Left lung (tissue), 10 donors: ENCODE measurements around the gene SLC17A9. TPM values are rescaled to one million over a fixed set of nuclear protein-coding genes. Genes with fewer than 3 reads are reported as not detected.
A peak's percentile ranks its signal among the peaks of the same experiment; 100 is the strongest.

Experiments
- ATAC-seq: fragments of 200-7000 bp; cut with Tn5 transposase; one replicate; pipeline ENCODE4 v1.9.1; 2020; ENCODE audit warnings: moderate library complexity
- DNase-seq, 4 donors: peaks; one replicate each; pipeline ENCODE4 v3.0.0-alpha.2; 2013 to 2020
- H3K27ac ChIP-seq, 2 donors: fragments of 200-600 bp; sonication (generic) in 1 of 2; one replicate each; pipeline versions ENCODE4 v1.5.0 to v1.8.0; 2020 to 2021
- H3K27me3 ChIP-seq, 2 donors: fragments of 200-600 bp; sonication (generic) in 1 of 2; one replicate each; pipeline versions ENCODE4 v1.5.0 to v1.8.0; 2020 to 2021
- H3K36me3 ChIP-seq, 2 donors: fragments of 200-600 bp; sonication (generic) in 1 of 2; one replicate each; pipeline versions ENCODE4 v1.5.0 to v1.8.0; 2020 to 2021
- H3K4me1 ChIP-seq, 2 donors: fragments of 200-600 bp; one replicate each; pipeline ENCODE4 v1.8.0; 2021
- H3K4me3 ChIP-seq, 2 donors: fragments of 200-600 bp; sonication (generic) in 1 of 2; one replicate each; pipeline versions ENCODE4 v1.5.0 to v1.8.0; 2020 to 2021; ENCODE audit warnings: mild to moderate bottlenecking in 1 of 2
- H3K9me3 ChIP-seq, 2 donors: fragments of 200-600 bp; sonication (generic) in 1 of 2; one replicate each; pipeline versions ENCODE4 v1.5.0 to v1.8.0; 2020 to 2021
- intact Hi-C, 2 donors: fragments of 100-400 bp; cut with DNase I; formaldehyde crosslinking; loops; one replicate each; pipeline versions ENCODE4 v1.11.2 to v1.14.2; 2022
- polyA plus RNA-seq, 6 donors: library from polyadenylated mRNA; unstranded; fragments of 120-200 nt; gene quantifications; one replicate each; pipeline ENCODE4 v1.2.1, GENCODE V29; 2013; ENCODE audit not compliant: insufficient read length in 6 of 6
- total RNA-seq, 2 donors: library from RNA; stranded (reverse); fragmentation: NEBNext Ultra II Directional; extraction: Animal tissue kit (Norgen Biotek cat#: 25700); gene quantifications; one replicate each; pipeline ENCODE4 v1.2.1, GENCODE V29; 2021
- TF ChIP-seq, protein P1 (sequence below), 2 donors: fragments of 200-600 bp; sonication (generic) in 1 of 2; IDR thresholded peaks; one replicate each; pipeline versions ENCODE4 v1.5.0 to v1.8.0; 2021; ENCODE audit warnings: antibody characterized with exemption in 2 of 2
- donor health status: DM: no; HTN: yes; CAD: no.
- donor health status: DM: no; HTN: no; CAD: no.

Gene SLC17A9
- total and polyA plus RNA-seq, 8 donors, result 2.1 to 18.1 (median 3.7) TPM

GRCh38 chr20:62940875-62941274 is 11.6 kb upstream of the SLC17A9 start:
- TF ChIP-seq, protein P1, sequence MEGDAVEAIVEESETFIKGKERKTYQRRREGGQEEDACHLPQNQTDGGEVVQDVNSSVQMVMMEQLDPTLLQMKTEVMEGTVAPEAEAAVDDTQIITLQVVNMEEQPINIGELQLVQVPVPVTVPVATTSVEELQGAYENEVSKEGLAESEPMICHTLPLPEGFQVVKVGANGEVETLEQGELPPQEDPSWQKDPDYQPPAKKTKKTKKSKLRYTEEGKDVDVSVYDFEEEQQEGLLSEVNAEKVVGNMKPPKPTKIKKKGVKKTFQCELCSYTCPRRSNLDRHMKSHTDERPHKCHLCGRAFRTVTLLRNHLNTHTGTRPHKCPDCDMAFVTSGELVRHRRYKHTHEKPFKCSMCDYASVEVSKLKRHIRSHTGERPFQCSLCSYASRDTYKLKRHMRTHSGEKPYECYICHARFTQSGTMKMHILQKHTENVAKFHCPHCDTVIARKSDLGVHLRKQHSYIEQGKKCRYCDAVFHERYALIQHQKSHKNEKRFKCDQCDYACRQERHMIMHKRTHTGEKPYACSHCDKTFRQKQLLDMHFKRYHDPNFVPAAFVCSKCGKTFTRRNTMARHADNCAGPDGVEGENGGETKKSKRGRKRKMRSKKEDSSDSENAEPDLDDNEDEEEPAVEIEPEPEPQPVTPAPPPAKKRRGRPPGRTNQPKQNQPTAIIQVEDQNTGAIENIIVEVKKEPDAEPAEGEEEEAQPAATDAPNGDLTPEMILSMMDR (IDR thresholded peaks at IDR 0.05), result no peak
- H3K9me3 ChIP-seq, result no peaks in the 10 kb centered on the region

DNA sequence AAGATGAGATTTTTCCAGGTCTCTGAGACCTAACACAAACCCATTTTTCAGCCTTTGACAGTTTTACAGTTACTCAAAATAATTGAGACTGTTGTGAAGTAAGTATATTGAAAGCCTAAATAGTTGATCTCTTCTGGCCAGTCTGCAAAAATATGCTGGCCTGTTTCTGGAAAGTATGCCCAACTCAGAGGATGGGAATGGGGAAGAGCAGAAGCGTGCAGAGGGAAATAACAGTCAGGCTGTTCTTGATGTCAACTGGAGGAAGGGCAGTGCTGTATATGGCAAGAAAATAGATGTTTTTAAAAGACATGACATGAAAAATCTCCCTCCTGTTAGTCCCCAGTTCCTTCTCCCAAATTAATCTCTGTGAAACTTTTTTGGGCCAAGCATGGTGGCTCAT is 10.7 kb upstream of the SLC17A9 start:
- H3K27ac ChIP-seq, result no peak overlapping the region
- no peak for ATAC-seq
- H3K36me3 ChIP-seq, result peaks cover 0 to 60% of the 10 kb centered on the region in 2 donors
- H3K9me3 ChIP-seq, result no peaks in the 10 kb centered on the region
- no peak for DNase-seq
- no peaks in the 10 kb centered on the region for H3K27me3 ChIP-seq
- intact Hi-C loops, result no loop called here
- TF ChIP-seq, protein P1 (IDR thresholded peaks at IDR 0.05), result no peak
- H3K4me3 ChIP-seq, result no peak overlapping the region
- peaks cover 12 to 15% of the 10 kb centered on the region in 2 donors for H3K4me1 ChIP-seq

More at GRCh38 chr20:62940875-62941274, 11.6 kb upstream of the SLC17A9 start:
- Histone ChIP-seq H3K36me3 (peaks cover 0 to 51% of the 10 kb centered on the region in 2 donors), H3K4me3 (no peak overlapping the region), H3K4me1 (peaks cover 20 to 25% of the 10 kb centered on the region in 2 donors), H3K27me3 (no peaks in the 10 kb centered on the region), H3K27ac (no peak overlapping the region)
- intact Hi-C loops, result no loop called here
- no peak for DNase-seq
- ATAC-seq, result no peak

GRCh38 chr20:62942456-62942855 is 10.1 kb upstream of the SLC17A9 start:
- H3K4me1 ChIP-seq, result peaks cover 12 to 13% of the 10 kb centered on the region in 2 donors
- H3K27ac ChIP-seq, result no peak overlapping the region
- no peak for ATAC-seq
- no peaks in the 10 kb centered on the region for H3K27me3 ChIP-seq
- intact Hi-C loops, result no loop called here
- H3K4me3 ChIP-seq, result no peak overlapping the region
- no peak for DNase-seq
- H3K9me3 ChIP-seq, result no peaks in the 10 kb centered on the region
- TF ChIP-seq, protein P1 (IDR thresholded peaks at IDR 0.05), result no peak
- peaks cover 0 to 67% of the 10 kb centered on the region in 2 donors for H3K36me3 ChIP-seq

- peaks cover 12 to 13% of the 10 kb centered on the region in 2 donors for H3K4me1 ChIP-seq
- intact Hi-C loops, result no loop called here
- DNase-seq, result peak in 1 of 4 donors; percentile 19
- H3K36me3 ChIP-seq, result peaks cover 0 to 76% of the 10 kb centered on the region in 2 donors
- TF ChIP-seq, protein P1 (IDR thresholded peaks at IDR 0.05), result no peak
- ATAC-seq, result no peak
- no peak overlapping the region for H3K4me3 ChIP-seq
- H3K27me3 ChIP-seq, result no peaks in the 10 kb centered on the region
- H3K27ac ChIP-seq, result no peak overlapping the region
- H3K9me3 ChIP-seq, result no peaks in the 10 kb centered on the region
Observed at GRCh38 chr20:62943396-62943795, 9.1 kb upstream of the SLC17A9 start.

- no peak overlapping the region for H3K4me3 ChIP-seq
- TF ChIP-seq, protein P1 (IDR thresholded peaks at IDR 0.05), result no peak
- H3K36me3 ChIP-seq, result peaks cover 0 to 84% of the 10 kb centered on the region in 2 donors
- H3K27ac ChIP-seq, result no peak overlapping the region
- H3K9me3 ChIP-seq, result no peaks in the 10 kb centered on the region
- peaks cover 7 to 8% of the 10 kb centered on the region in 2 donors for H3K4me1 ChIP-seq
- DNase-seq (no peak), ATAC-seq (no peak)
- H3K27me3 ChIP-seq, result no peaks in the 10 kb centered on the region
- intact Hi-C loops, result no loop called here
Observed at GRCh38 chr20:62944184-62944583, 8.3 kb upstream of the SLC17A9 start.
